ENCODE measurements around the gene COQ3.

Gene COQ3

GRCh38 chr6:99350573-99350972, 43.4 kb downstream of the COQ3 start:
- Histone ChIP-seq H3K27ac (ENCODE audit: low read depth, low read length) (no peak overlapping the region), H4K20me1 (ENCODE audit: control insufficient read depth, insufficient read depth, low read depth, low read length) (no peaks in the 10 kb centered on the region), H3K27me3 (ENCODE audit: control insufficient read depth, low read length) (peaks cover 37% of the 10 kb centered on the region), H3K36me3 (ENCODE audit: control insufficient read depth, low read length) (no peaks in the 10 kb centered on the region), H3K4me1 (ENCODE audit: control insufficient read depth, low read length) (no peaks in the 10 kb centered on the region), H3K9me2 (replicated peaks; ENCODE audit: control insufficient read depth, low read length) (no peaks in the 10 kb centered on the region), H3F3A (ENCODE audit: control insufficient read depth, insufficient read depth) (no peaks in the 10 kb centered on the region), H3K9me3 (ENCODE audit: control insufficient read depth, insufficient read depth, low read length) (no peaks in the 10 kb centered on the region), H3K4me3 (ENCODE audit: low read length) (no peak overlapping the region), H3K4me2 (ENCODE audit: low read length) (no peak overlapping the region), H3K79me2 (ENCODE audit: control insufficient read depth, low read length) (no peaks in the 10 kb centered on the region)
- TF ChIP-seq EZH2phosphoT487 (IDR thresholded peaks at IDR 0.05; ENCODE audit: borderline replicate concordance, low read length) (no peak), CTCF (IDR thresholded peaks at IDR 0.05; ENCODE audit: low read depth, low read length, poor library complexity, severe bottlenecking) (no peak)

GRCh38 chr6:99349171-99350141, 44.5 kb downstream of the COQ3 start, which contains the start of gene FAXC:
TSS of gene FAXC (minus strand) at chr6:99349674. CDS start at chr6:99349372, 302 bp downstream.
- TF ChIP-seq EZH2phosphoT487 (IDR thresholded peaks at IDR 0.05; ENCODE audit: borderline replicate concordance, low read length), result no peak; the same call in 1 of the 2 replicates
- TF ChIP-seq CTCF (IDR thresholded peaks at IDR 0.05; ENCODE audit: low read depth, low read length, poor library complexity, severe bottlenecking), result no peak
- Histone ChIP-seq H3K9me2 (replicated peaks; ENCODE audit: control insufficient read depth, low read length) (no peaks in the 10 kb centered on the region), H3K9me3 (ENCODE audit: control insufficient read depth, insufficient read depth, low read length) (no peaks in the 10 kb centered on the region), H3K79me2 (ENCODE audit: control insufficient read depth, low read length) (no peaks in the 10 kb centered on the region), H3K4me1 (ENCODE audit: control insufficient read depth, low read length) (no peaks in the 10 kb centered on the region), H3K4me2 (ENCODE audit: low read length) (peak within 1 kb of the TSS; percentile 34), H3K27me3 (ENCODE audit: control insufficient read depth, low read length) (peaks cover 43% of the 10 kb centered on the region), H3K27ac (ENCODE audit: low read depth, low read length) (no peak within 1 kb of the TSS), H3F3A (ENCODE audit: control insufficient read depth, insufficient read depth) (no peaks in the 10 kb centered on the region), H3K36me3 (ENCODE audit: control insufficient read depth, low read length) (no peaks in the 10 kb centered on the region), H3K4me3 (ENCODE audit: low read length) (no peak within 1 kb of the TSS), H4K20me1 (ENCODE audit: control insufficient read depth, insufficient read depth, low read depth, low read length) (no peaks in the 10 kb centered on the region)

GRCh38 chr6:99348288-99349170, 45.5 kb downstream of the COQ3 start:
- peaks cover 47% of the 10 kb centered on the region for H3K27me3 ChIP-seq (ENCODE audit: control insufficient read depth, low read length)
- H3K4me2 ChIP-seq (ENCODE audit: low read length), result no peak overlapping the region
- H3K9me2 ChIP-seq (replicated peaks; ENCODE audit: control insufficient read depth, low read length), result no peaks in the 10 kb centered on the region
- no peaks in the 10 kb centered on the region for H3K79me2 ChIP-seq (ENCODE audit: control insufficient read depth, low read length)
- no peaks in the 10 kb centered on the region for H4K20me1 ChIP-seq (ENCODE audit: control insufficient read depth, insufficient read depth, low read depth, low read length)
- H3K9me3 ChIP-seq (ENCODE audit: control insufficient read depth, insufficient read depth, low read length), result no peaks in the 10 kb centered on the region
- TF ChIP-seq CTCF (IDR thresholded peaks at IDR 0.05; ENCODE audit: low read depth, low read length, poor library complexity, severe bottlenecking), result no peak
- no peak for TF ChIP-seq EZH2phosphoT487 (IDR thresholded peaks at IDR 0.05; ENCODE audit: borderline replicate concordance, low read length)
- no peaks in the 10 kb centered on the region for H3F3A ChIP-seq (ENCODE audit: control insufficient read depth, insufficient read depth)
- no peaks in the 10 kb centered on the region for H3K36me3 ChIP-seq (ENCODE audit: control insufficient read depth, low read length)
- H3K4me1 ChIP-seq (ENCODE audit: control insufficient read depth, low read length), result no peaks in the 10 kb centered on the region
- H3K27ac ChIP-seq (ENCODE audit: low read depth, low read length), result no peak overlapping the region
- no peak overlapping the region for H3K4me3 ChIP-seq (ENCODE audit: low read length)
